NCI-H510A (cell line): ENCODE measurements around the gene FAM193A.
"Not testable (repeated sequence)": the region's sequence is repeated elsewhere in the genome, so short reads cannot be mapped to it uniquely, and the experiment has no call there.

ENCODE experiments used
- DNase-seq: peaks from one replicate; lab custom pipeline; 2025; lab: John Stamatoyannopoulos, UW

The FAM193A gene

GRCh38 chr4:2754848-2755819, 218.7 kb downstream of the FAM193A start:
- DNase-seq, result no peak

GRCh38 chr4:2755821-2756690, 219.6 kb downstream of the FAM193A start, which contains the start of gene TNIP2:
Gene TNIP2, minus strand, starts transcription at chr4:2756336. Its CDS starts 47 bp downstream, at chr4:2756289.
- DNase-seq, result peak; percentile 77

- no peak for DNase-seq
These were observed 220.4 kb downstream of the FAM193A start for GRCh38 chr4:2756691-2757350.

- no peak for DNase-seq
These were observed 221.0 kb downstream of the FAM193A start for GRCh38 chr4:2757426-2757825.

- peak; percentile 41 for DNase-seq
These were observed 224.8 kb downstream of the FAM193A start for GRCh38 chr4:2761035-2761923.

- no peak for DNase-seq
These were observed 225.6 kb downstream of the FAM193A start for GRCh38 chr4:2762048-2762447.

- not testable (repeated sequence) for DNase-seq
These were observed 226.3 kb downstream of the FAM193A start for GRCh38 chr4:2762486-2763370.

- no peak for DNase-seq
These were observed 227.1 kb downstream of the FAM193A start for GRCh38 chr4:2763511-2763967.

GRCh38 chr4:2765832-2766526, 229.5 kb downstream of the FAM193A start:
- DNase-seq, result no peak

- no peak for DNase-seq
These were observed 230.7 kb downstream of the FAM193A start for GRCh38 chr4:2767046-2767704.

- DNase-seq, result no peak
These were observed 231.2 kb downstream of the FAM193A start for GRCh38 chr4:2767705-2768074.

GRCh38 chr4:2768124-2768523, 231.7 kb downstream of the FAM193A start:
- no peak for DNase-seq

GRCh38 chr4:2768921-2769336, 232.5 kb downstream of the FAM193A start:
- DNase-seq, result no peak

GRCh38 chr4:2771264-2771663, 234.8 kb downstream of the FAM193A start:
- no peak for DNase-seq

- DNase-seq, result not testable (repeated sequence)
These were observed 244.2 kb downstream of the FAM193A start for GRCh38 chr4:2780643-2781042.

GRCh38 chr4:2781911-2782310, 245.5 kb downstream of the FAM193A start:
- DNase-seq, result no peak
